Loucy (cell line): Measurements from ENCODE around the gene CCL11.

Source experiments
- CTCF ChIP-seq: fragments of 200-600 bp; sonication (generic); conservative IDR thresholded peaks from 2 replicates; pipeline ENCODE4 v1.5.1; 2014; ENCODE audit warnings: mild to moderate bottlenecking, antibody characterized with exemption, low read length
- EZH2phosphoT487 ChIP-seq: fragments of 200-600 bp; IDR thresholded peaks from 2 replicates; pipeline ENCODE4 v1.6.1; 2018; ENCODE audit warnings: antibody characterized with exemption, mild to moderate bottlenecking, moderate library complexity, borderline replicate concordance

- TF ChIP-seq EZH2phosphoT487 (no peak), CTCF (no peak)
Measured at GRCh38 chr17:34300652-34301370, 15.3 kb downstream of the CCL11 start.
